GM18907 (cell line): ENCODE results near the gene BRSK2.
"Not testable (repeated sequence)": the region's sequence is repeated elsewhere in the genome, so short reads cannot be mapped to it uniquely, and the experiment has no call there.

Experiments used
- ATAC-seq: cut with Tn5 transposase; IDR thresholded peaks from one replicate; pipeline ENCODE4 v1.9.1; 2021; ENCODE audit warnings: mild to moderate bottlenecking, moderate library complexity; ENCODE audit not compliant: unreplicated experiment

The BRSK2 gene

GRCh38 chr11:1433977-1434640 is 44.4 kb downstream of the BRSK2 start:
- ATAC-seq: no peak

- ATAC-seq: not testable (repeated sequence)
Measured at GRCh38 chr11:1435479-1435819, 45.7 kb downstream of the BRSK2 start.

- no peak for ATAC-seq
Measured at GRCh38 chr11:1435820-1436467, 46.2 kb downstream of the BRSK2 start.

- no peak for ATAC-seq
Measured at GRCh38 chr11:1436468-1437039, 46.8 kb downstream of the BRSK2 start.

GRCh38 chr11:1437500-1437899 is 47.8 kb downstream of the BRSK2 start:
- no peak for ATAC-seq

GRCh38 chr11:1438261-1438966 is 48.7 kb downstream of the BRSK2 start:
- ATAC-seq: no peak

- ATAC-seq: no peak
Measured at GRCh38 chr11:1438967-1439330, 49.2 kb downstream of the BRSK2 start.

GRCh38 chr11:1439341-1439740 is 49.6 kb downstream of the BRSK2 start:
- ATAC-seq: no peak

GRCh38 chr11:1440066-1440465 is 50.3 kb downstream of the BRSK2 start:
- no peak for ATAC-seq

- no peak for ATAC-seq
Measured at GRCh38 chr11:1440496-1440895, 50.8 kb downstream of the BRSK2 start.

GRCh38 chr11:1442163-1442562 is 52.4 kb downstream of the BRSK2 start:
- no peak for ATAC-seq

- no peak for ATAC-seq
Measured at GRCh38 chr11:1442807-1443366, 53.2 kb downstream of the BRSK2 start.

- ATAC-seq: no peak
Measured at GRCh38 chr11:1443737-1444136, 54.0 kb downstream of the BRSK2 start.

GRCh38 chr11:1444321-1444720 is 54.6 kb downstream of the BRSK2 start:
- ATAC-seq: no peak

GRCh38 chr11:1444823-1445422 is 55.2 kb downstream of the BRSK2 start:
- no peak for ATAC-seq

- no peak for ATAC-seq
Measured at GRCh38 chr11:1445741-1446445, 56.2 kb downstream of the BRSK2 start.

- no peak for ATAC-seq
Measured at GRCh38 chr11:1446623-1447022, 56.9 kb downstream of the BRSK2 start.

- ATAC-seq: no peak
Measured at GRCh38 chr11:1447845-1448825, 58.4 kb downstream of the BRSK2 start.

- ATAC-seq: no peak
Measured at GRCh38 chr11:1448882-1449281, 59.1 kb downstream of the BRSK2 start.
